22Rv1 (cell line): ENCODE data around the gene GPR132.
"Not testable (repeated sequence)": the region's sequence is repeated elsewhere in the genome, so short reads cannot be mapped to it uniquely, and the experiment has no call there.

Experiments used
- H3K27ac ChIP-seq: fragments of 450-650 bp; 2 replicates; pipeline ENCODE4 v1.5.1; 2017
- CTCF ChIP-seq: fragments of 450-650 bp; IDR thresholded peaks from 2 replicates; pipeline ENCODE4 v1.5.1; 2017; ENCODE audit warnings: mild to moderate bottlenecking
- ZFX ChIP-seq: fragments of 450-650 bp; IDR thresholded peaks from 2 replicates; pipeline ENCODE4 v1.6.1; 2017; ENCODE audit warnings: antibody characterized with exemption, borderline replicate concordance

GPR132 gene

GRCh38 chr14:105069522-105069870 lies 4.3 kb upstream of the GPR132 start:
- TF ChIP-seq CTCF (no peak), ZFX (no peak)
- no peak overlapping the region for H3K27ac ChIP-seq

- TF ChIP-seq ZFX: no peak
- no peak for TF ChIP-seq CTCF
- no peak overlapping the region for H3K27ac ChIP-seq
Measured at GRCh38 chr14:105068818-105069217, 3.6 kb upstream of the GPR132 start.

- no peak for TF ChIP-seq ZFX
- no peak for TF ChIP-seq CTCF
- no peak overlapping the region for H3K27ac ChIP-seq
Measured at GRCh38 chr14:105067969-105068301, 2.7 kb upstream of the GPR132 start.

GRCh38 chr14:105067140-105067968 lies 2.1 kb upstream of the GPR132 start:
- H3K27ac ChIP-seq: no peak overlapping the region
- TF ChIP-seq CTCF: no peak
- TF ChIP-seq ZFX: no peak

- no peak overlapping the region for H3K27ac ChIP-seq
- TF ChIP-seq ZFX: no peak
- TF ChIP-seq CTCF: no peak
Measured at GRCh38 chr14:105066240-105067071, 1.2 kb upstream of the GPR132 start.

- no peak for TF ChIP-seq CTCF
- no peak overlapping the region for H3K27ac ChIP-seq
Measured at GRCh38 chr14:105064721-105065143, 498 bp downstream of the GPR132 start.

- no peak overlapping the region for H3K27ac ChIP-seq
- TF ChIP-seq CTCF (no peak), ZFX (no peak)
Measured at GRCh38 chr14:105064001-105064400, 1.2 kb downstream of the GPR132 start.

GRCh38 chr14:105063506-105063905 lies 1.7 kb downstream of the GPR132 start:
- not testable (repeated sequence) for H3K27ac ChIP-seq
